AG09319 (cell line): Measurements from ENCODE around the gene WDFY3.
"Not testable (repeated sequence)": the region's sequence is repeated elsewhere in the genome, so short reads cannot be mapped to it uniquely, and the experiment has no call there.

Source experiments
- DNase-seq: peaks from one replicate; pipeline ENCODE4 v3.0.0-alpha.2; 2010; ENCODE audit warnings: low read depth; ENCODE audit errors: extremely low read depth
- TF ChIP-seq, protein P1 (sequence below): IDR thresholded peaks from 2 replicates; pipeline ENCODE4 v1.5.1; 2011; ENCODE audit warnings: low read depth, mild to moderate bottlenecking, inconsistent platforms, low read length, moderate library complexity

WDFY3 gene

DNA sequence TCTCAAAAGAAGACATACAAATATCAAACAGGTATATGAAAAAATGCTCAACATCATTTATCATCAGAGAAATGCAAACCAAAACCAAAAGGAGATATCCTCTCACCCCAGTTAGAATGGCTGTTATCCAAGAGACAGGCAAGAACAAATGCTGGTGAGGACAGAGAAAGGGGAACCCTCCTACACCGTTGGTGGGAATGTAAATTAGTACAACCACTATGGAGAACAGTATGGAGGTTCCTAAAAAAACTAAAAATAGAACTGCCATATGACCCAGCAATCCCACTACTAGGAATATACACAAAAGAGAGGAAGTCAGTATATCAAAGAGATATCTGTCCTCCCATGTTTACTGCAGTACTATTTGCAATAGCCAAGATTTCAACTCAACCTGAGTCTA lies 300.1 kb downstream of the WDFY3 start:
- TF ChIP-seq, protein P1, sequence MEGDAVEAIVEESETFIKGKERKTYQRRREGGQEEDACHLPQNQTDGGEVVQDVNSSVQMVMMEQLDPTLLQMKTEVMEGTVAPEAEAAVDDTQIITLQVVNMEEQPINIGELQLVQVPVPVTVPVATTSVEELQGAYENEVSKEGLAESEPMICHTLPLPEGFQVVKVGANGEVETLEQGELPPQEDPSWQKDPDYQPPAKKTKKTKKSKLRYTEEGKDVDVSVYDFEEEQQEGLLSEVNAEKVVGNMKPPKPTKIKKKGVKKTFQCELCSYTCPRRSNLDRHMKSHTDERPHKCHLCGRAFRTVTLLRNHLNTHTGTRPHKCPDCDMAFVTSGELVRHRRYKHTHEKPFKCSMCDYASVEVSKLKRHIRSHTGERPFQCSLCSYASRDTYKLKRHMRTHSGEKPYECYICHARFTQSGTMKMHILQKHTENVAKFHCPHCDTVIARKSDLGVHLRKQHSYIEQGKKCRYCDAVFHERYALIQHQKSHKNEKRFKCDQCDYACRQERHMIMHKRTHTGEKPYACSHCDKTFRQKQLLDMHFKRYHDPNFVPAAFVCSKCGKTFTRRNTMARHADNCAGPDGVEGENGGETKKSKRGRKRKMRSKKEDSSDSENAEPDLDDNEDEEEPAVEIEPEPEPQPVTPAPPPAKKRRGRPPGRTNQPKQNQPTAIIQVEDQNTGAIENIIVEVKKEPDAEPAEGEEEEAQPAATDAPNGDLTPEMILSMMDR = no peak
- no peak for DNase-seq

DNA sequence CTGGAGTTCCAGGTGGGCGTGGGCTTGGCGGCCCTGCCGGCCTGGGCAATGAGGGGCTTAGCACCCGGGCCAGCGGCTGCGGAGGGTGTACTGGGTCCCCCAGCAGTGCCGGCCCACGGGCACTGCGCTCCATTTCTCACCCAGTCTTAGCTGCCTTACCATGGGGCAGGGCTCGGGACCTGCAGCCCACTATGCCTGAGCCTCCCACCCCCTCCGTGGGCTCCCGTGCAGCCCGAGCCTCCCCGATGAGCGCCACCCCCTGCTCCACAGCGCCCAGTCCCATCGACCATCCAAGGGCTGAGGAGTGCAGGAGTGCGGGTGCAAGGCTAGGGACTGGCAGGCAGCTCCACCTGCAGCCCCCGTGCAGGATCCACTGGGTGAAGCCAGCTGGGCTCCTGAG lies 301.7 kb downstream of the WDFY3 start:
- not testable (repeated sequence) for DNase-seq

GRCh38 chr4:84661191-84661939 lies 305.1 kb downstream of the WDFY3 start:
- no peak for DNase-seq
- TF ChIP-seq, protein P1 = no peak

- TF ChIP-seq, protein P1 = no peak
Measured at GRCh38 chr4:84660606-84661005, 305.9 kb downstream of the WDFY3 start.

GRCh38 chr4:84652478-84652877 lies 314.0 kb downstream of the WDFY3 start:
- TF ChIP-seq, protein P1 = no peak
- no peak for DNase-seq

More at GRCh38 chr4:84660606-84661005, 305.9 kb downstream of the WDFY3 start:
- no peak for DNase-seq

GRCh38 chr4:84651499-84651898 lies 315.0 kb downstream of the WDFY3 start:
- TF ChIP-seq, protein P1 = no peak
- DNase-seq = no peak

- TF ChIP-seq, protein P1 = no peak
- DNase-seq = no peak
Measured at GRCh38 chr4:84648863-84649647, 317.4 kb downstream of the WDFY3 start.
